Central memory CD4-positive, alpha-beta T cell (primary cell): ENCODE data around the gene SMIM23.

Experiments
- DNase-seq: peaks from one replicate; pipeline ENCODE4 v3.0.0; 2022
- total RNA-seq, 3 experiments: gene quantifications; one replicate each; lab custom pipeline; 2026; lab: John Stamatoyannopoulos, UW

The SMIM23 gene
- total RNA-seq = 0 reads per million in 3 experiments

DNA sequence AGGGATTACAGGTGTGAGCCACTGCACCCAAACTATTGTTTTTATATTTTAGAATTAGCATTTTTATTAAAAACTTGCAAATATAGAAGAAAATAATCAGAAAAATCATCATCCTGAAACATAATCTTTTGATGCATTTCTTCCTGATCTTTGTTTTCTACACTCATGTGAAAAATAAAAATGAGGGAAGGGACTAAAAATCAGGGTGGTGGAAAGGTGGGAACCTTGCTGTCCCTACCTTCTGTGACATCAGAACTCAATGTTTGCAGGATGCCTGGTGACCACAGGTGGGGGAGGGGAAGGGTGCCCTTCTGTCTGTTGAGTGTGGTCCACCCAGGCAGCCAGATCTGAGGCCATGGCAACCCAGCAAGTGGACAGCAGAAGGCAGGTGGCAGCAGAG is at the start of gene SMIM23:
Gene SMIM23 (plus strand): TSS at position 301 of the 400 bp plus-strand sequence. CDS start 55 bp downstream, at position 356.
- no peak for DNase-seq

DNA sequence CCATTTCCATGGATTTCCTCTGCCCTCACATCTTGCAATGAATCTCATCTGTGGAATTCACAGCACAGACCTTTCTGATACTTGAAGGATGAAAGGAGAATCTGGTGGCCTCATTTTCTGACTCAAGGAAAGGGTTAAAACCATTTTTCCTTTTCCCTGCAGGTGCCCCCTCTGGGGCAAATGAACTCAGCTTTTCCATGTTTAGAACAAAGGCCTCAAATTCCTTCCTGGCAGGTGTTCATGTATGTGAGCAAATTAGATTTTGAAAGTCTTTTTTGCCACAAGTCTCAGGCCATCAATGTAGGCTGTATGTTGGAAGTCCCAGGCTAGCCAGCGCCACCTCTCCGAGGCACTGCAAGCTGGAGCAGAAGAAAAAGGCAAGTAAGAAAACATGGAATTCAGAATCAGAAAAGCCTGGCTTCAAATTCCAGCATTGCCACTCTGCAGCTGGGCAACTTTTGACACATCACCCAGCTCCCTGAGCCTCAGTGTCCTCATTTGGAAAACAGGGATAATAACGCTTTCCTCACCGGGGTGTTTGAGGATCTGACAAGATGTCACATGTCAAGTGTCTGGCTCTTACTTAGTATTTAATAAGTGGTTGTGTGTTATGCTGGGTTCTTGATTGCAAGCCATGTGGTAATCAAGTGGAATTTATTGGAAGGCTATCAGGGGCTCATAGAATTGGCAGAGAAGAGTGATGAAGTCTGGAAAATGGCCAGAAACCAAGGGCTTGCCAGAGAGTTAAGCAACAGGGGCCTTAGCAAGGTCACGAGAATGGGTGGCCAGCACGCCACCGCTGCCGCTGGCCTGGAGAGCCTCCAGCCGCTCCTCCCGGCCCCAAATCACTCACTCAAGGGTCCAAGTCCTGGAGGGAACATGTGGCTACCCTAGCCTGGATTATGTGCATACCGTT is 48.4 kb upstream of the SMIM23 start:
- DNase-seq = no peak

- no peak for DNase-seq
Observed at GRCh38 chr5:171738501-171738900, 47.1 kb upstream of the SMIM23 start.

GRCh38 chr5:171739271-171739670 is 46.3 kb upstream of the SMIM23 start:
- DNase-seq = no peak

DNA sequence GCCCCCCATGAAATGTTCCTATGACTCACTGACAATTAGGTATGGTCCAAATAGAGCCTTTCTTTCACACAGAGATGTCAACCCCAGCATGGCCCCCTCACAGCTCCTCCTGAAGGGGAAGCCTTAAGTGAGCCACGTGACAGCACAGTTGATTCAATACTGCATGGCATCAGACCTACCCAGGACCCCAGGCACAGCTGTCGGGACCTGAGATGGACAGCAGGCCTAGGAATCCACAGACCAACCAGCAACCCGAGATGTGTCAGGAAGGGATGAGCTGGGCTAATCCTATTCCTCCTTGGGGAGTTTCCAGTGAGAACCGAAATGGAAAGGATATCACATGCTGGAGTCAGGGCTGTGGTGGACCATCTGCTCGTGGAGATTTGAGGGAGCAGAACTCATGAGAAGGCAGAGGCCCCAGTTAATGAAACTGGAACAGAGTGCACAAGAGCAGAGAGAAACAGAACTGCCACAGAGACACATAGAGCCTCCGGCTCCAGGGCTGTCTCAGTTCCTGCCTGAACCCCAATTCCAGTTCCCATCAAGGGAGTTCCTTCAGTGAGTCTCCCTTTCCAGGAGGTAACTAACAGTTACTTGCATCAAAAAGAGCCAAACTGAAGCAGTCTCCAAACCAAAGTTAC is 42.1 kb upstream of the SMIM23 start:
- no peak for DNase-seq

DNA sequence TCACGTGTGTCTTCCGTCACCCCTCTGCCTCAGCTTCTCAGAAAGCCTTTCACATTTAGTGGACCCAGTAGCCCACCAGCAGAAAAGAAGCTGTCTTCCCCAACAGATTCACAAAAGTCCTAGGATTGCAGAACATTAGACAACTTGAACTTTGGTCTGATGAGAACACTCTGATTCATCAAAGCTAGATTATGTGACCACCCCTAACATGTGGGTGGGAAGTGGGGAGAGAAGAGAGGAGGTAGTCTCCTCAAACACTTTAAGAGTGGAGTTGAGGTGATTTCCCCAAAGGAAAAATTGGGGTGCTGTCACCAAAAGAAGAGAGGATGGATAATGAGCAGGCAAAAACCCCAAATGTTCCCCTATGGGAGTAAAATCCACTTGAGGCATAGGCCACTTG is 41.4 kb upstream of the SMIM23 start:
- DNase-seq = no peak

- DNase-seq = no peak
Observed at GRCh38 chr5:171744882-171745281, 40.7 kb upstream of the SMIM23 start.

GRCh38 chr5:171745602-171746001 is 40.0 kb upstream of the SMIM23 start:
- DNase-seq = no peak

DNA sequence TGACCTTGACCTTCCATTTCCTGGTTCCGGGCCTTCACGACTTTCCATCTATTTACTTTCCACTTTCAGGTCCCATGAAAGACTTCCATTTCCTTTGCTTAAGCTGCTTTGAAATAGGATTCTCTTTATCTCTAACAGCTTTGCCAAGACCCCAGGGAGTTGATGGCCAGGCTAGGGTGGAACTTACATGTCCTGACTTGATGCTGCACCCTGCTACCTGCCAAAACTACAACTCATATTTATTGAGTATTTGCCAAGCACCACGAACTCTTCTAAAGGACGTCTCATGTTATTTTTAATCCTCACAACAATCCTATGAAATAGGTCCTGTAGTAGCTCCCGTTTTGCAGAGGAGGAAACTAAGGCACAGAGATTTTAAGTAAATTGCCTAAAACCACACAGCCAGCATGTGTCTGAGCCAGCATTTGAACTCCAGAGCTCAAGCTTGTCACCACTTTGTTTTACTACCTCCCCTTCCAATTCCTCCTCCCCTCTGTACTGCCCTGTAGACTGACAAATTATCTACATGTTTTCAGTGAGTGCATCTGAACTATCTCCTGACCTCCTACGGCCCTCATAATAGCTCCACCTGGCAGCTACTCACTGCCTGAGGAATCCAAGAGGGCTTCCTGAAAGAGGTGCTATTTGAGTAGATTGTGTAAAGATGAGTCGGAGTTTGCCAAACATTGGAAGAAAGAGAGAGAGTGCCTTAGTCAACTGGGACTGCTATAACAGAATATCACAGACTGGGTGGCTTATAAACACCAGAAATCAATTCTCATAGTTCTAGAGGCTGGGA is 38.4 kb upstream of the SMIM23 start:
- DNase-seq = no peak

DNA sequence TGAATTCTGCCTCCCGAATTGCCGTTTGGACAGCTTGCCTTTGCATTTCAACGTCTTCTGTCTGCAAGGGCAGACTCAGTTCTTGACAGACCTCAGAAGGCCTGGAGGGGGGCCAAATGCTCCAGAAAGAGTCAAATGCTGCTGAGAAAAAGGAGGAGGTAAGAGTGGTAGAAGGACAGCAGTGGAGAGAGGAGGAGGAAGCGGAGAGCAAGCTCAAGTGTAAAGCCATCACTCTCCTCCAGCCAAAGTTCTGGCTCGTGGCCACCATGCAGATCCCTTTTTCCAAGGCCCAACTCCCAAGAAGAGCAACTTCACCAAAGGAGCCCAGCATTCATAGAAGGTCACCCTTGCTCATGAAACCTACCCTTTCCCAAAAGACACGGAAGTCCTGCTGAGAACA is 36.9 kb upstream of the SMIM23 start:
- DNase-seq = no peak

GRCh38 chr5:171749365-171749764 is 36.3 kb upstream of the SMIM23 start:
- no peak for DNase-seq

DNA sequence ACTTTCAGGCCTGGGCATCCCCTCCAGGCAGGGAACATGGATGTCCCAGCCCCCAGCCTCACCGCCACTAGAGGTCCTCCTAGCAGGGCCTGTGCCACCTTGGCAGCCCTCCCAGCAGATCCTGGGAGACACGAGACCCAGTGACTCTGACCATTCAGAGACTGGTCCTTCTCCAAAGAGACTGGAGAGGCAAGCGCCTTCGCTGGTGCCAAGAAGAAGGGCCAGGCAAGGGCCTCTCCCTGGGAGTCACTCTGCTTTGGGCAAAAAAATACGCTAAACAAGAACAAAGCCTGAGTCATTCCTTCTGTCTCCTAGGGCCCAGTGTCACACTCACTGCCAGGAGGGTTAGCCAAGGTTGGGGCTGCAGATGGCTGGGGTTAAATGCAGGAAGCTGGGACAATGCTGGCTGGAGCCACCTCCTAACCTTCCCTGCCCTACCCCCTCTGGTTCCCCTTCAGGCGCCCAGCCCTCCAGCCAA is 35.3 kb upstream of the SMIM23 start:
- DNase-seq = no peak

DNA sequence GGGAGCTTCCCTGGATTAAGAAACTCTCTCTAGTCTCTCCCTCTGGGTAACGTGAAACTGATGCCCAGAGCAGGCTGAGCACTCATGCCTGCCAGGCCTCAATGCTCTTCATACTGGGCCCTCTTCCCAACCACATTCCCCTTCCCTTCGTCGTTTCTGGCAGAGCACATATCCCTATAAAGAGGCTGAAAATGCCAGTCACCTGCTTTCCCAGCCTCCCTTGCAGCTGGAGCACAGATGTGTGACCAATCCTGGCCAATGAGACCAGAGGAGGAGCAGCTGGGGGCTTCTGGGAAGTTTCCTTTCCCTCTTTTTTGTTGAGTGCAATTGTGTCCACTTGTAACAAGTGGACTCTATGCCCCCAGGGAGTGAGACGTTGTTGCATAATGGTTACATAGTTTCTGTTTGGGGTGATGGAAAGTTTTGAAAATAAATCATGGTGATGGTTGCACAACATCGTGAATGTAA is 30.2 kb upstream of the SMIM23 start:
- DNase-seq = no peak

- no peak for DNase-seq
Observed at GRCh38 chr5:171757853-171758535, 27.6 kb upstream of the SMIM23 start.

DNA sequence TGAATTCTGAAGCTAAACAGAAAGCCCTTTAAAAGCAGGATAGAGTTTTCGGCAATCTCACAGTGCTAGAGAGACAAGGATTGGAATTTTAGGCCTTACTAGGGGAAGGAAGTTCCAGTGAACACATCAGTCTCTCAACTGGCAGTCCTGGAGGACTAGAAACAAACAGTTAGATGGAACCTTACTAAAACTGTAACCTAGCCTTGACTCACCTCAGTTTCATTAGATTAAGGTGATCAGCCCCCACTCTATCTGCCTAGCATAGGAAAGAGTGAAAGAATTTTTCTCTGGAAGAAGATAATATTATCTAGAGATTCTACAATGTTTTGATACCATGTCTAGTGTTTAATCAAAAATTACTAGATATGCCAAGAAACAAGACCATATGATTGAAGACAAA is 25.8 kb upstream of the SMIM23 start:
- DNase-seq = no peak

DNA sequence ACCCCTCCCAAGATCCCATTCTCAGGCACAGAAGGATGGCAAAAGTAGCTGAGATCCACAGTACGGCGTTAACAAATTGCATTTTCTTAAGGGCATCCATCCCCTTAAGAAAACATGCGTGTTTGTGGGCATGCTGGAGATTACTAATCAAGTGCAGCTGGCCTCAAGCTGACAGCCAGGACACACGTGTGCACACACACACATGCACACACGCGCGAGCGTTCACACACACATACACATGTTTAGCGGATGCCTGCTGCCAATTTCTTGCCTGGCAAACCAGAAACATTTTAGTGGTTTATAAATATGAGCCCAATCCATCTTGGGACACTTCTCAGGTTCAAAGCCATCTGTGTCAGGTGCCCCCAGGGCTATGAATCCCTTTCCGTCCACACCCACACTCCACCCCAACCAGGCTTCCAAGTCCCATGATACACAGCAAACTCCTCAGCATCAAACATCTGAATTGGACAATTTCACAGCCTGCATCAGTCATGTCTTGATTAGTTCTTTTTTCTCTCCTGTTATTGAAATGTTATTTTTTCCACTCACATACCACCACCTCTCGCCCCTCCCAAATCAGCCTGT is 23.5 kb upstream of the SMIM23 start:
- no peak for DNase-seq

GRCh38 chr5:171762903-171763302 is 22.7 kb upstream of the SMIM23 start:
- no peak for DNase-seq

DNA sequence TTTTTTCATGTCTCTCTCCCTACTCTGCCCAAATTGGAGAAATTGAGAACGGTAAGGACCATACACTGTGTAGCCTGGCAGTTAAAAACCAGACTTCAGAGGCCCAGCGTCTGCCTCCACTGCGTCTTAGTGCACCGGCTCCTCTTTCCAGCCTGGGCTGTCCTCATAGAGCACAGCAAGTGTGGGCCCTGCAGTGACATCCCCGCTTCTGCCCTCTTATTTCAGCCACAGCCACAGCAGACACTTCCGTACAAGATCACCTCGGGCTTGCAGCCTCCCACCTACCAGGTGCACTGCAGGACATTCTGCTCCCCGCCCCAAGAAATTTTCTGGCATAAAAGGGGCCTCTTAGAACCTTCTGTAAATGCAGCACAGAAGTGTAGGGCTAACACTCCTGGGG is 21.4 kb upstream of the SMIM23 start:
- no peak for DNase-seq

- no peak for DNase-seq
Observed at GRCh38 chr5:171766875-171767274, 18.7 kb upstream of the SMIM23 start.

GRCh38 chr5:171770153-171770552 is 15.5 kb upstream of the SMIM23 start:
- no peak for DNase-seq

GRCh38 chr5:171771856-171772255 is 13.8 kb upstream of the SMIM23 start:
- DNase-seq = no peak

DNA sequence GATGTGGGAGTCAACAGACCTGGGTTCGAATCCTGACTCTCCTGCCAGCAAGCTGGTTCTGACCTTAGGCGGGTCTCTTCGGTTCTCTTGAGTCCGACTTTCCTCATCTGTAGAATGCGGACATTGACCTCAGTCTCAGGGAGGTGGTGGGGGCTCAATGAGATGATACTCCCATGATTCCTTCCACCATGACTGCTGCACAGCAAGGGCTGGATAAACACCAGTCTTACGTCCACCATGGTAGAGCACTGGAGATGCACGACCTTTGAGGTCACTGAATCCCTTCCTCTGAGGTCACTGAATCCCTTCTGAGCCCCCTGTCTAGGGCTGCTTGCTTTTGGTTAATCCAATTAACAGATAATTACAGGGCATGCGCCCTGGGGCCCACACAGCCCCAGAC is 12.5 kb upstream of the SMIM23 start:
- no peak for DNase-seq
